ENCODE results near the gene KEL.

DNA sequence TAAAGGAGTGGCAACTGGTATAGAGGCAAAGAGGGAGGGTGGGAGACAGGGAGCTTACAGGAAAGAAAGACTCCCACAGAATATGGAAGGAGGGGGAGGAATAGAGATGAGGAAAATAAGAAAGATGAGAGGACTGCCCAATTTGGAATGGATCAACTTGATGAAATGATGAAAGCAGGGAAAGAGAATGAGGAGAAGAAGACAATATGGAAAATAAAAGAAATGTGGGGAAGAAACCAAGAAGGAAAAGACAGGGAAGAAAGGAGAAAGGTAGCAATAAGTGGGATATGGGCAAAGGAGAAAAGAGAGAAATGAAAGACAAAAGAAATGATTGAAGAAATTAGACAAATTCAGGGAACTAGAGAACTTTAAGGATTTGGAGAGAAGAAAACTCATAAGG, 3.0 kb downstream of the KEL start:
- TF ChIP-seq, protein P1, sequence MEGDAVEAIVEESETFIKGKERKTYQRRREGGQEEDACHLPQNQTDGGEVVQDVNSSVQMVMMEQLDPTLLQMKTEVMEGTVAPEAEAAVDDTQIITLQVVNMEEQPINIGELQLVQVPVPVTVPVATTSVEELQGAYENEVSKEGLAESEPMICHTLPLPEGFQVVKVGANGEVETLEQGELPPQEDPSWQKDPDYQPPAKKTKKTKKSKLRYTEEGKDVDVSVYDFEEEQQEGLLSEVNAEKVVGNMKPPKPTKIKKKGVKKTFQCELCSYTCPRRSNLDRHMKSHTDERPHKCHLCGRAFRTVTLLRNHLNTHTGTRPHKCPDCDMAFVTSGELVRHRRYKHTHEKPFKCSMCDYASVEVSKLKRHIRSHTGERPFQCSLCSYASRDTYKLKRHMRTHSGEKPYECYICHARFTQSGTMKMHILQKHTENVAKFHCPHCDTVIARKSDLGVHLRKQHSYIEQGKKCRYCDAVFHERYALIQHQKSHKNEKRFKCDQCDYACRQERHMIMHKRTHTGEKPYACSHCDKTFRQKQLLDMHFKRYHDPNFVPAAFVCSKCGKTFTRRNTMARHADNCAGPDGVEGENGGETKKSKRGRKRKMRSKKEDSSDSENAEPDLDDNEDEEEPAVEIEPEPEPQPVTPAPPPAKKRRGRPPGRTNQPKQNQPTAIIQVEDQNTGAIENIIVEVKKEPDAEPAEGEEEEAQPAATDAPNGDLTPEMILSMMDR (IDR thresholded peaks at IDR 0.05) = no peak
- no peak for TF ChIP-seq POLR2A (IDR thresholded peaks at IDR 0.05)
